CD4-positive, alpha-beta T cell (primary cell): ENCODE results near the gene NOL3. TPM values are rescaled to one million over a fixed set of nuclear protein-coding genes. Genes with fewer than 3 reads are reported as not detected.
A peak's percentile ranks its signal among the peaks of the same experiment; 100 is the strongest.

Experiments
- ATAC-seq: fragments of 200-7000 bp; cut with Tn5 transposase; one replicate; pipeline ENCODE4 v1.10.0; 2022; ENCODE audit warnings: mild to moderate bottlenecking; ENCODE audit not compliant: poor library complexity
- CTCF ChIA-PET: fragments of 350-600 bp; sonication (Branson Sonifier 250); formaldehyde crosslinking; loops from one replicate; lab custom pipeline; 2021; ENCODE audit warnings: antibody characterized with exemption, inconsistent platforms; lab: Charles Lee
- POLR2A ChIA-PET: fragments of 350-600 bp; sonication (Branson Sonifier 250); formaldehyde crosslinking; loops from one replicate; lab custom pipeline; 2021; ENCODE audit warnings: antibody characterized with exemption, inconsistent platforms; lab: Charles Lee
- DNase-seq, 14 experiments: peaks; one replicate each; pipeline ENCODE4 v3.0.0-alpha.2; 2013 to 2020; ENCODE audit warnings: mixed read lengths in 2 of 14
- H3K27ac ChIP-seq, 2 donors: one replicate each; pipeline versions ENCODE4 v1.5.1 to v1.7.0; 2013; ENCODE audit warnings: low read length in 2 of 2, low read depth in 1 of 2, mild to moderate bottlenecking in 1 of 2
- H3K27me3 ChIP-seq, 2 experiments: 1 replicate in 1 of 2; 2 replicates in 1 of 2; pipeline versions ENCODE4 v1.6.1 to v1.7.0; 2013; ENCODE audit warnings: low read length in 2 of 2, control low read depth in 1 of 2, mild to moderate bottlenecking in 1 of 2, moderate library complexity in 1 of 2; ENCODE audit not compliant: insufficient read depth in 2 of 2, control insufficient read depth in 1 of 2
- H3K36me3 ChIP-seq: one replicate; pipeline ENCODE4 v1.6.1; 2013; ENCODE audit warnings: low read length, control low read depth; ENCODE audit not compliant: insufficient read depth
- H3K4me1 ChIP-seq: one replicate; pipeline ENCODE4 v1.6.1; 2013; ENCODE audit warnings: low read length, control low read depth; ENCODE audit not compliant: insufficient read depth
- H3K4me3 ChIP-seq: one replicate; pipeline ENCODE4 v1.5.1; 2013; ENCODE audit warnings: mild to moderate bottlenecking, low read length, moderate library complexity
- H3K9me3 ChIP-seq, 2 experiments: 1 replicate in 1 of 2; 2 replicates in 1 of 2; pipeline versions ENCODE4 v1.6.1 to v1.7.0; 2013; ENCODE audit warnings: low read length in 2 of 2, mild to moderate bottlenecking in 2 of 2, control low read depth in 1 of 2, moderate library complexity in 1 of 2; ENCODE audit not compliant: control insufficient read depth in 1 of 2, insufficient read depth in 1 of 2
- H3K27ac Mint-ChIP-seq: one replicate; pipeline ENCODE4 v1.8.0; 2020; ENCODE audit warnings: mixed read lengths
- H3K27me3 Mint-ChIP-seq: one replicate; pipeline ENCODE4 v1.8.0; 2021; ENCODE audit warnings: mixed read lengths
- H3K36me3 Mint-ChIP-seq: one replicate; pipeline ENCODE4 v1.8.0; 2021; ENCODE audit warnings: low read depth, mixed read lengths
- H3K4me1 Mint-ChIP-seq: one replicate; pipeline ENCODE4 v1.8.0; 2021; ENCODE audit warnings: low read depth, mixed read lengths
- H3K4me3 Mint-ChIP-seq: one replicate; pipeline ENCODE4 v1.8.0; 2020; ENCODE audit warnings: mild to moderate bottlenecking, mixed read lengths
- H3K9me3 Mint-ChIP-seq: one replicate; pipeline ENCODE4 v1.8.0; 2020; ENCODE audit warnings: mixed read lengths
- CTCF ChIP-seq: fragments of 200-600 bp; IDR thresholded peaks from one replicate; pipeline ENCODE4 v1.8.0; 2022; ENCODE audit warnings: antibody characterized with exemption, mild to moderate bottlenecking
- intact Hi-C, 2 experiments: fragments of 100-400 bp; cut with DNase I in 1 of 2; cut with micrococcal nuclease in 1 of 2; formaldehyde crosslinking; loops; one replicate each; pipeline versions ENCODE4 v1.15.1 to v1.9.0; 2023 to 2025; cut with DNase I, micrococcal nuclease
- total RNA-seq, 174 experiments: library from RNA in 2 of 174; stranded (reverse) in 2 of 174; gene quantifications; one replicate each; pipeline ENCODE4 v1.2.3 and lab custom pipeline; 2021 to 2026

NOL3 gene
- total RNA-seq, 2 experiments from 2014 or later, result 1.1 to 1.2 TPM

DNA sequence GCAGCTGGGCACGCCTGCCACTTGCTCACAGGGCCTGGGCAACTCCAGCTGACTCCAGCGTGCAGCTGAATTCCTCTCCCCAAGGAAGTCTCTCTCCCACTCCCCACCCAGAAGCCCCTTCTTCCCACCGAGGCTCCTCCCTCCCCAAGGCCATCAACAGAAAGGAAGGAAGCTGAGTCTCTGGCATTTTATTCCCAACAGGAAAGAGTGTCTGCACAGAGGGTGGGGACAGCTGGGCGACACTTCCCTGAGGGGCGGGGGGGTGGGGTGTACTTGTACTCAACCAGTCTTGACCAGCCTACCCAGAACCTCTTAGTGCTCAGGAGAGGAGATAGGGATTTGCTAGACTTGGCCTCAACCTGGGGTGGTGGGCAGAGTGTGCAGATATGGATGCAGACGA lies 19.7 kb downstream of the NOL3 start, which contains the start of gene EXOC3L1:
TSS of gene EXOC3L1 (minus strand) at position 96 of the 400 bp plus-strand sequence. CDS start 460 bp downstream, outside the sequence.
- Histone ChIP-seq H3K9me3 (no peaks in the 10 kb centered on the region), H3K4me1 (peaks cover 46% of the 10 kb centered on the region), H3K27me3 (no peaks in the 10 kb centered on the region), H3K4me3 (no peak within 1 kb of the TSS), H3K27ac (no peak within 1 kb of the TSS), H3K36me3 (peaks cover 22% of the 10 kb centered on the region)
- Mint-ChIP-seq H3K4me1 (peaks cover 38% of the 10 kb centered on the region), H3K36me3 (peaks cover 25% of the 10 kb centered on the region), H3K27ac (no peak within 1 kb of the TSS), H3K27me3 (no peaks in the 10 kb centered on the region), H3K9me3 (no peaks in the 10 kb centered on the region), H3K4me3 (peak within 1 kb of the TSS; percentile 42)
- DNase-seq (no peak), ATAC-seq (no peak)
- intact Hi-C loops, result loop anchor here in 1 of 2 experiments (5.0 kb wide), 1 partner anchor 258 kb away; the partner anchor contains the start of gene CIAO2B
- ChIA-PET CTCF (interaction anchor here (1.0 kb wide), 1 partner anchor 35 kb away, joined by 3 read pairs; no protein-coding TSS in a partner anchor), POLR2A (no interaction called here)
- no peak for TF ChIP-seq CTCF

DNA sequence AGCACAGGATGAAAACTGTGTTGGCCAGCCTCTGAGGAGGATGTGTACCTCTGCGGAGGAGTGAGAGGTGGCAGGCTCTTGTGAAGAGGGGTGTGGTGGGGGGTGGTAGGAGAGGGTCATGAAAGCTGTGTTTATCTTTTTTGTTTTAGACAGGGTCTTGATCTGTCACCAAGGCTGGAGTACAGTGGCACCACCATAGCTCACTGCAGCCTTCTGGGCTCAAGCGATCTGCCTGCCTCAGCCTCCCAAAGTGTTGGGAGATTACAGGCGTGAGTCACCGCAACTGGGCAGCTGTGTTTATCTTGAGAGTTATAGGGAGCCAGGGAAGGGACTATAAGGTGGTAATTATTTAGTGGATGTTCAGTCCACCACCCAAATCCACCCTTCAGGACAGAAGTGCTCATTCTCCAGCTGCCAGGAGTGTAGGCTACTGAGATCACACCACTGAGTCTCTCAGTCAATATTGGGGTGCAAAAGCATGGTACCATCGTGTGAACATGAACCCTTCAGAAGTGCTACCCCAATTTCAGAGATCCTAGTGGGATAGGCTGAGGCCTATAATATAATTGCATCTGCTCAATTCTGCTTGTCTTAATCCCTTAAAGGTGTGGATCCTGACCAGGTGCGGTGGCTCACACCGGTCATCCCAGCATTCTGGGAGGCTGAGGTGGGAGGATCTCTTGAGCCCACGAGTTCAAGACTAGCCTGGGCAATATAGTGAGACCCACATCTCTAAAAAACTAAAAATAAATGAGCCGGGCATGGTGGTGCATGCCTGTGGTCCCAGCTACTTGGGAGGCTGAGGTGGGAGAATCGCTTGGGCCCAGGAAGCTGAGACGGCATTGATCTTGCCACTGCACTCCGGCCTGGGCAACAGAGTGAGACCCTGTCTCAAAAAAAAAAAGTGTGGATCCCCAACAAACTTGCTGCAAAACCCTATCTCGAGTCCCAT lies 20.4 kb downstream of the NOL3 start:
- no peaks in the 10 kb centered on the region for H3K27me3 ChIP-seq
- H3K4me1 Mint-ChIP-seq, result peaks cover 33% of the 10 kb centered on the region
- ATAC-seq (no peak), DNase-seq (no peak)
- no peaks in the 10 kb centered on the region for H3K9me3 ChIP-seq
- TF ChIP-seq CTCF, result no peak
- ChIA-PET POLR2A (no interaction called here), CTCF (no interaction called here)
- no peak overlapping the region for H3K27ac ChIP-seq
- H3K36me3 Mint-ChIP-seq, result peaks cover 32% of the 10 kb centered on the region
- no peak overlapping the region for H3K4me3 ChIP-seq
- intact Hi-C loops, result loop anchor here in 1 of 2 experiments (5.0 kb wide), 1 partner anchor 258 kb away; the partner anchor contains the start of gene CIAO2B
- H3K36me3 ChIP-seq, result peaks cover 29% of the 10 kb centered on the region
- no peaks in the 10 kb centered on the region for H3K27me3 Mint-ChIP-seq
- peaks cover 46% of the 10 kb centered on the region for H3K4me1 ChIP-seq
- no peaks in the 10 kb centered on the region for H3K9me3 Mint-ChIP-seq
- no peak overlapping the region for H3K27ac Mint-ChIP-seq
- H3K4me3 Mint-ChIP-seq, result peak overlapping the region; percentile 42

- H3K27ac ChIP-seq, result peak overlapping the region in 1 of 2 donors; percentile 69
- ChIA-PET CTCF (interaction anchor here (1.1 kb wide), 1 partner anchor 53 kb away, joined by 3 read pairs; no protein-coding TSS in a partner anchor), POLR2A (interaction anchor here (1.1 to 1.6 kb wide), 2 partner anchors 36 to 44 kb away, joined by 3 to 9 read pairs; partner anchors contain the start of gene TMEM208)
Observed at GRCh38 chr16:67191411-67191994, 21.2 kb downstream of the NOL3 start.

More at GRCh38 chr16:67191411-67191994, 21.2 kb downstream of the NOL3 start:
- no peaks in the 10 kb centered on the region for H3K9me3 ChIP-seq
- no peak for TF ChIP-seq CTCF
- no peak for DNase-seq
- Mint-ChIP-seq H3K27me3 (no peaks in the 10 kb centered on the region), H3K4me1 (peaks cover 38% of the 10 kb centered on the region), H3K36me3 (peaks cover 40% of the 10 kb centered on the region), H3K27ac (peak overlapping the region; percentile 87), H3K4me3 (peak overlapping the region; percentile 92), H3K9me3 (no peaks in the 10 kb centered on the region)
- H3K4me3 ChIP-seq, result peak overlapping the region; percentile 95
- no peaks in the 10 kb centered on the region for H3K27me3 ChIP-seq
- H3K36me3 ChIP-seq, result peaks cover 37% of the 10 kb centered on the region
- intact Hi-C loops, result loop anchor here in 1 of 2 experiments (5.0 kb wide), 1 partner anchor 259 kb away; the partner anchor contains the start of gene CIAO2B
- ATAC-seq, result no peak
- peaks cover 51% of the 10 kb centered on the region for H3K4me1 ChIP-seq
